ENCODE results near the gene PCDHB13.
A peak's percentile ranks its signal among the peaks of the same experiment; 100 is the strongest.
"Not testable (repeated sequence)": the region's sequence is repeated elsewhere in the genome, so short reads cannot be mapped to it uniquely, and the experiment has no call there.

Gene PCDHB13

DNA sequence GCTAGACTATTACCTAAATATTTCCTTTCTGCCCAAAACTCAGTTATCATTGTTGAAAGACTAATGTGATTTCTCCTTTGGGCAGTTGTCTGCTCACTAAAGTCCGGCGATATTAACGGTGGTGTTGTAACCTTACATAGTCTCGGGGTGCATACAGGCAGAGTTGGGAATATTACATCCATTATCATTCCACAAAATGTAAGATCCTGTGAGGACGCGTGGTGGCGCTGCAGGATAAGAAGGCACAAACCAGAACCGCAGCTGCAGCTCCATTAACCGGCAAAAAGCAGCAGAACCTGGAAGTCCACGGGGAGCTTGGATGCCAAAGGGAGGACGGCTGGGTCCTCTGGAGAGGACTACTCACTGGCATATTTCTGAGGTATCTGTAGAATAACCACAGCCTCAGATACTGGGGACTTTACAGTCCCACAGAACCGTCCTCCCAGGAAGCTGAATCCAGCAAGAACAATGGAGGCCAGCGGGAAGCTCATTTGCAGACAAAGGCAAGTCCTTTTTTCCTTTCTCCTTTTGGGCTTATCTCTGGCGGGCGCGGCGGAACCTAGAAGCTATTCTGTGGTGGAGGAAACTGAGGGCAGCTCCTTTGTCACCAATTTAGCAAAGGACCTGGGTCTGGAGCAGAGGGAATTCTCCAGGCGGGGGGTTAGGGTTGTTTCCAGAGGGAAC, at the start of gene PCDHB13:
Gene PCDHB13, plus strand, starts transcription at position 264 of the 684 bp plus-strand sequence. Its CDS starts 205 bp downstream, at position 469.
- not testable (repeated sequence) for FAIRE-seq

- no peak for FAIRE-seq
Observed at GRCh38 chr5:141172381-141173204, 41.1 kb upstream of the PCDHB13 start, which contains the start of gene PCDHB7. Gene PCDHB7 (plus strand): TSS chr5:141172644. CDS start chr5:141172836, 192 bp downstream.

DNA sequence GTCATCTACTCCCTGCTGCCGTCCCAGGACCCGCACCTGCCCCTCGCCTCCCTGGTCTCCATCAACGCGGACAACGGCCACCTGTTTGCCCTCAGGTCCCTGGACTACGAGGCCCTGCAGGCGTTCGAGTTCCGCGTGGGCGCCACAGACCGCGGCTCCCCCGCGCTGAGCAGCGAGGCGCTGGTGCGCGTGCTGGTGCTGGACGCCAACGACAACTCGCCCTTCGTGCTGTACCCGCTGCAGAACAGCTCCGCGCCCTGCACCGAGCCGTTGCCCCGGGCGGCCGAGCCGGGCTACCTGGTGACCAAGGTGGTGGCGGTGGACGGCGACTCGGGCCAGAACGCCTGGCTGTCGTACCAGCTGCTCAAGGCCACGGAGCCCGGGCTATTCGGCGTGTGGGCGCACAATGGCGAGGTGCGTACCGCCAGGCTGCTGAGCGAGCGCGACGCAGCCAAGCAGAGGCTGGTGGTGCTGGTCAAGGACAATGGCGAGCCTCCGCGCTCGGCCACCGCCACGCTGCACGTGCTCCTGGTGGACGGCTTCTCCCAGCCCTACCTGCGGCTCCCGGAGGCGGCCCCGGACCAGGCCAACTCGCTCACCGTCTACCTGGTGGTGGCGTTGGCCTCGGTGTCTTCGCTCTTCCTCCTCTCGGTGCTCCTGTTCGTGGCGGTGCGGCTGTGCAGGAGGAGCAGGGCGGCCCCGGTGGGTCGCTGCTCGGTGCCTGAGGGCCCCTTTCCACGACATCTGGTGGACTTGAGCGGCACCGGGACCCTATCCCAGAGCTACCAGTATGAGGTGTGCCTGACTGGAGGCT, 39.2 kb upstream of the PCDHB13 start:
- FAIRE-seq, result not testable (repeated sequence)

DNA sequence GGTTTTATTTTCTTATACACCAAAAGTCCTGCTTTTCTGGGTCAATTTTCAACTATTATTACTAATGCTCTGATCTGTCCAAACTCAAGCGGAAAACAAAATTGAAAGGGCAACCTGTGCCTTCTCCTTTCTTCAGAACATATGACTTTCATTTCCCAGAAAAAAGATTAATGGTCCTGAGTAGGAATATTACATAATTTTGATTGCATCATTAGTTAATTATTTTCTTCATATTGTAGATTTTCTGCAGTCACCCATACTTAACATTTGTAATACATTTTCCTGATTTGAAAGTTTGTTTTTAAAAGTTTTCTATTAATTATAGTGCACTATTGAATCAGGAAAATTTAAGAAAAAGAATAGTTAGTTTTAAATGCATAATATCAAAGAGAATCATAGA, 37.8 kb upstream of the PCDHB13 start:
- peak; percentile 98 for FAIRE-seq

- FAIRE-seq, result not testable (repeated sequence)
Observed at GRCh38 chr5:141177577-141178191, 36.0 kb upstream of the PCDHB13 start, which contains the start of gene PCDHB8. Gene PCDHB8 (plus strand): TSS chr5:141177790. CDS start chr5:141178035, 245 bp downstream.

GRCh38 chr5:141179371-141179770, 34.3 kb upstream of the PCDHB13 start:
- not testable (repeated sequence) for FAIRE-seq

DNA sequence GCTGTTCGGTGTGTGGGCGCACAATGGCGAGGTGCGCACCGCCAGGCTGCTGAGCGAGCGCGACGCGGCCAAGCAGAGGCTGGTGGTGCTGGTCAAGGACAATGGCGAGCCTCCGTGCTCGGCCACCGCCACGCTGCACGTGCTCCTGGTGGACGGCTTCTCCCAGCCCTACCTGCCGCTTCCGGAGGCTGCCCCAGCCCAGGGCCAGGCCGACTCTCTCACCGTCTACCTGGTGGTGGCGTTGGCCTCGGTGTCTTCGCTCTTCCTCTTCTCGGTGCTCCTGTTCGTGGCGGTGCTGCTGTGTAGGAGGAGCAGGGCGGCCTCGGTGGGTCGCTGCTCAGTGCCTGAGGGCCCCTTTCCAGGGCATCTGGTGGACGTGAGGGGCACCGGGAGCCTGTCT, 33.8 kb upstream of the PCDHB13 start:
- not testable (repeated sequence) for FAIRE-seq

- FAIRE-seq, result no peak
Observed at GRCh38 chr5:141180313-141180712, 33.4 kb upstream of the PCDHB13 start.

DNA sequence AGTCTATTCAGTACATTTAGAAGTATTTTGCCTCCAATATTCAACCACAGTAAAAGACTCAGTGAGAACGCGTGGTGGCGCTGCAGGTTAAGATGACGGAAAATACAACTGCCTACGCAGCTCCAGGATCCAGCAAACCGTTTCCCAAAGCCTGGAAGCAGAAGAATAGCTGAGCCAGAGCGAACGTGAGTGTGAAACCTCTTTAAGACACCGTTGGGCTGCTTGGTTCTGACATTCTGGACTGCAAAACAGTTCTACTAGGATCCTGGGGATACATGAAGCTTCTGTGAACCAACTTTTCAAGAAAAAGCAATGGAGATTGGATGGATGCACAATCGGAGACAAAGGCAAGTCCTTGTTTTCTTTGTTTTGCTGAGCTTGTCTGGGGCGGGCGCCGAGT, 31.5 kb upstream of the PCDHB13 start, which contains the start of gene PCDHB16:
Gene PCDHB16, plus strand, starts transcription at position 140 of the 400 bp plus-strand sequence. Its CDS starts 173 bp downstream, at position 313.
- FAIRE-seq, result no peak

DNA sequence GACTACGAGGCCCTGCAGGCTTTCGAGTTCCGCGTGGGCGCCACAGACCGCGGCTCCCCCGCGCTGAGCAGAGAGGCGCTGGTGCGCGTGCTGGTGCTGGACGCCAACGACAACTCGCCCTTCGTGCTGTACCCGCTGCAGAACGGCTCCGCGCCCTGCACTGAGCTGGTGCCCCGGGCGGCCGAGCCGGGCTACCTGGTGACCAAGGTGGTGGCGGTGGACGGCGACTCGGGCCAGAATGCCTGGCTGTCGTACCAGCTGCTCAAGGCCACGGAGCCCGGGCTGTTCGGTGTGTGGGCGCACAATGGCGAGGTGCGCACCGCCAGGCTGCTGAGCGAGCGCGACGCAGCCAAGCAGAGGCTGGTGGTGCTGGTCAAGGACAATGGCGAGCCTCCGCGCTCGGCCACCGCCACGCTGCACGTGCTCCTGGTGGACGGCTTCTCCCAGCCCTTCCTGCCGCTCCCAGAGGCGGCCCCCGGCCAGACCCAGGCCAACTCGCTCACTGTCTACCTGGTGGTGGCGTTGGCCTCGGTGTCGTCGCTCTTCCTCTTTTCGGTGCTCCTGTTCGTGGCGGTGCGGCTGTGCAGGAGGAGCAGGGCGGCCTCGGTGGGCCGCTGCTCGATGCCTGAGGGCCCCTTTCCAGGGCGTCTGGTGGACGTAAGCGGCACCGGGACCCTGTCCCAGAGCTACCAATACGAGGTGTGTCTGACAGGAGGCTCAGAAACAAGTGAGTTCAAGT, 29.4 kb upstream of the PCDHB13 start:
- FAIRE-seq, result not testable (repeated sequence)

- no peak for FAIRE-seq
Observed at GRCh38 chr5:141186897-141187512, 26.7 kb upstream of the PCDHB13 start, which contains the start of gene PCDHB9. Gene PCDHB9 (plus strand): TSS chr5:141187161. CDS start chr5:141187319, 158 bp downstream.

- FAIRE-seq, result not testable (repeated sequence)
Observed at GRCh38 chr5:141188682-141189081, 25.0 kb upstream of the PCDHB13 start.

- not testable (repeated sequence) for FAIRE-seq
Observed at GRCh38 chr5:141189131-141189530, 24.6 kb upstream of the PCDHB13 start.

DNA sequence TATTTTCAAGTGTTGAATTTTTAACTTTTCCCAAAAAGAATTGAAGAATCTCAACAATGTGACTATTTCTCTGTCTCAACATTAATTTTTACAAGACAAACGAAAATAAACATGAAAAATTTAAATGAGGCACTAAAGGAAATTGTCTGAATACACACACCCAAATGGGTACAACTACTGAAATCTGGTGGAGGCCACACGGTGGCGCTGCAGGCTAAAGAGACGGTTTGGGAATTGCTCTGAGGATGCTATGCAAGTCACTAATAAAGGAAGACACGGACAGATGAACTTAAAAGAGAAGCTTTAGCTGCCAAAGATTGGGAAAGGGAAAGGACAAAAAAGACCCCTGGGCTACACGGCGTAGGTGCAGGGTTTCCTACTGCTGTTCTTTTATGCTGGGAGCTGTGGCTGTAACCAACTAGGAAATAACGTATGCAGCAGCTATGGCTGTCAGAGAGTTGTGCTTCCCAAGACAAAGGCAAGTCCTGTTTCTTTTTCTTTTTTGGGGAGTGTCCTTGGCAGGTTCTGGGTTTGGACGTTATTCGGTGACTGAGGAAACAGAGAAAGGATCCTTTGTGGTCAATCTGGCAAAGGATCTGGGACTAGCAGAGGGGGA, 21.5 kb upstream of the PCDHB13 start, which contains the start of gene PCDHB10:
Gene PCDHB10, plus strand, starts transcription at position 244 of the 616 bp plus-strand sequence. Its CDS starts 200 bp downstream, at position 444.
- no peak for FAIRE-seq

GRCh38 chr5:141194332-141194731, 19.4 kb upstream of the PCDHB13 start:
- not testable (repeated sequence) for FAIRE-seq

DNA sequence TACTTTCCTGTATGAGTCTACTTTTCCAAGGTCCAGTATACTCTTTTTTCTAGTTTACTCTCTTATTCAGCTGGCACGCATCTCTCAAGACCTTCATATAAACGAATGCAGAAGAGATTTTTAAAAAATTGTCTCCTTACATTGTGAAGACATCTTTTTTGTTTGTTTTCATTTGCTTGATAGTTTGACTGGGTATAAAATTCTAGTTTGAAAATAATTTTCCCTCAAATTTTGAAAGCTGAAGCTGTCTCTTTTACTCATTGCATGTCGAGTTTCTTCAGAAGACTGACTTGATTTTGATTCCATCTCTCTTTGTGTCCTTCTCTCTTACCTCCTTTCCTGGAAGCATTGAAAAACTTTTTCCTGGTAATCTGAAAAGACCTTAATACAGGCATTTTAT, 17.4 kb upstream of the PCDHB13 start:
- FAIRE-seq, result no peak

DNA sequence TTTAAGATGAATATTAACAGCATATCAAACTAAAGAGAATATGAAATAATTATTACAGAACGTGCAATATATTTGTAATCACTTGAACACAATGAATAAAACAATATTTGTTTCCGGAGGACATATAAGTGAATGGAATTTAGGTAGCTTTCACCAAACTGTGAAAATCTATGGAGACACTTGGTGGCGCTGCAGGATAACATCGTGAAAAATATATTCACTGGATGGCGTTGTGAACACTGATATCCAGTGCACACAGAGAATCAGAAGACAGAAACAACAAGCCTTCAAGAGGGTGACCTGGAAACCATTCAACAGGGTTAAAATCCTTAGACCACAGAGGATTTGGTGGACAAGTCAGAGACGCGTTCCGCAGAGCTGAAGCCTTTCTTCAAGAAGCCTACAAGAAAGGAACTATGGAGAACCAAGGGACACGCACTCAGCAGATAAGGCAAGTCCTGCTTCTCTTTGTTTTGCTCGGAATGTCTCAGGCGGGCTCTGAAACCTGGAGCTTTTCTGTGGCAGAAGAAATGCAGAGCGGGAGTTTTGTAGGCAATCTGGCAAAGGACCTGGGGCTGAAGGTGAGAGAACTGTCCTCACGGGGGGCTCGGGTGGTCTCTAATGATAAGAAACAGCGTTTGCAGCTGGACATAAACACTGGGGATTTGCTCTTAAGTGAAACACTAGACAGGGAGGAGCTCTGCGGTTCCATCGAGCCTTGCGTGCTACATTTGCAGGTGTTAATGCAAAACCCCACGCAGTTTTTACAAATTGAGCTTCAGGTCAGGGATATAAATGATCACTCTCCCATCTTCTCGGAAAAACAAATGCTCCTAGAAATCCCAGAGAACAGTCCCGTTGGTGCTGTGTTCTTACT, 14.1 kb upstream of the PCDHB13 start, which contains the start of gene PCDHB11:
Gene PCDHB11, plus strand, starts transcription at position 269 of the 877 bp plus-strand sequence. Its CDS starts 148 bp downstream, at position 417.
- FAIRE-seq, result no peak

DNA sequence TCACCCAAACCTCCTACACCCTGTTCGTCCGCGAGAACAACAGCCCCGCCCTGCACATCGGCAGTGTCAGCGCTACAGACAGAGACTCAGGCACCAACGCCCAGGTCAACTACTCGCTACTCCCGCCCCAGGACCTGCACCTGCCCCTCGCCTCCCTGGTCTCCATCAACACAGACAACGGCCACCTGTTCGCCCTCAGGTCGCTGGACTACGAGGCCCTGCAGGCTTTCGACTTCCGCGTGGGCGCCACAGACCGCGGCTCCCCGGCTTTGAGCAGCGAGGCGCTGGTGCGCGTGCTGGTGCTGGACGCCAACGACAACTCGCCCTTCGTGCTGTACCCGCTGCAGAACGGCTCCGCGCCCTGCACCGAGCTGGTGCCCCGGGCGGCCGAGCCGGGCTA, 12.6 kb upstream of the PCDHB13 start:
- not testable (repeated sequence) for FAIRE-seq

DNA sequence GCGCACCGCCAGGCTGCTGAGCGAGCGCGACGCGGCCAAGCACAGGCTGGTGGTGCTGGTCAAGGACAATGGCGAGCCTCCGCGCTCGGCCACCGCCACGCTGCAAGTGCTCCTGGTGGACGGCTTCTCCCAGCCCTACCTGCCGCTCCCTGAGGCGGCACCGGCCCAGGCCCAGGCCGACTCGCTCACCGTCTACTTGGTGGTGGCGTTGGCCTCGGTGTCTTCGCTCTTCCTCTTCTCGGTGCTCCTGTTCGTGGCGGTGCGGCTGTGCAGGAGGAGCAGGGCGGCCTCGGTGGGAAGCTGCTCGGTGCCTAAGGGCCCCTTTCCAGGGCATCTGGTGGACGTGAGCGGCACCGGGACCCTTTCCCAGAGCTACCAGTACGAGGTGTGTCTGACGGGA, 12.1 kb upstream of the PCDHB13 start:
- FAIRE-seq, result not testable (repeated sequence)

Measured in islet of Langerhans (tissue), 1 donor.